Fibroblast of lung (primary cell): Measurements from ENCODE around the gene TP63. TPM values are rescaled to one million over a fixed set of nuclear protein-coding genes. Genes with fewer than 3 reads are reported as not detected.
A peak's percentile ranks its signal among the peaks of the same experiment; 100 is the strongest.

ENCODE experiments used
- DNase-seq, 2 donors: peaks; one replicate each; pipeline versions ENCODE4 v3.0.0 to v3.0.0-alpha.2; 2010; ENCODE audit warnings: low read depth in 2 of 2
- H2AFZ ChIP-seq: 2 replicates; pipeline ENCODE4 v1.5.1; 2012; ENCODE audit warnings: low read length, control low read depth, inconsistent platforms
- H3K27ac ChIP-seq: 2 replicates; pipeline ENCODE4 v1.5.1; 2011; ENCODE audit warnings: low read length, control low read depth; ENCODE audit not compliant: insufficient read depth
- H3K27me3 ChIP-seq: 2 replicates; pipeline ENCODE4 v1.5.1; 2011; ENCODE audit warnings: mild to moderate bottlenecking, low read length; ENCODE audit not compliant: control insufficient read depth, insufficient read depth
- H3K36me3 ChIP-seq: 2 replicates; pipeline ENCODE4 v1.5.1; 2011; ENCODE audit warnings: low read length; ENCODE audit not compliant: control insufficient read depth, insufficient read depth
- H3K4me1 ChIP-seq: 2 replicates; pipeline ENCODE4 v1.5.1; 2011; ENCODE audit warnings: low read length; ENCODE audit not compliant: control insufficient read depth, insufficient read depth; ENCODE audit errors: extremely low read depth
- H3K4me2 ChIP-seq: 2 replicates; pipeline ENCODE4 v1.5.1; 2011; ENCODE audit warnings: low read length, control low read depth; ENCODE audit not compliant: insufficient read depth; ENCODE audit errors: extremely low read depth
- H3K4me3 ChIP-seq, 4 experiments: fragments of 200-600 bp in 1 of 4; sonication (generic) in 1 of 4; replicated peaks in 1 of 4; 2 replicates each; pipeline ENCODE4 v1.5.1; 2011 to 2016; ENCODE audit warnings: low read length in 4 of 4, low read depth in 3 of 4, mild to moderate bottlenecking in 3 of 4, control low read depth in 2 of 4, inconsistent platforms in 1 of 4, mixed read lengths in 1 of 4; ENCODE audit not compliant: insufficient read depth in 1 of 4; ENCODE audit errors: control extremely low read depth in 1 of 4
- H3K79me2 ChIP-seq: 2 replicates; pipeline ENCODE4 v1.5.1; 2012; ENCODE audit warnings: mild to moderate bottlenecking, low read length, inconsistent platforms; ENCODE audit not compliant: control insufficient read depth, insufficient read depth
- H3K9ac ChIP-seq: 2 replicates; pipeline ENCODE4 v1.5.1; 2011; ENCODE audit warnings: mild to moderate bottlenecking, low read length, control low read depth; ENCODE audit not compliant: insufficient read depth
- H3K9me3 ChIP-seq: 2 replicates; pipeline ENCODE4 v1.5.1; 2012; ENCODE audit warnings: low read depth, low read length; ENCODE audit not compliant: control insufficient read depth, insufficient read depth
- H4K20me1 ChIP-seq: 2 replicates; pipeline ENCODE4 v1.5.1; 2011; ENCODE audit warnings: low read length; ENCODE audit not compliant: control insufficient read depth, insufficient read depth; ENCODE audit errors: extremely low read depth
- EZH2 ChIP-seq: IDR thresholded peaks from 2 replicates; pipeline ENCODE4 v1.5.1; 2012; ENCODE audit warnings: low read length, control low read depth, mild to moderate bottlenecking; ENCODE audit errors: missing control alignments
- polyA plus RNA-seq, 2 donors: library from polyadenylated mRNA; depleted of rRNA in 1 of 2; stranded (reverse) in 1 of 2; unstranded in 1 of 2; fragments of >200 nt; gene quantifications; 2 replicates each; pipeline ENCODE4 v1.2.1, GENCODE V29; 2011 to 2012; ENCODE audit warnings: missing spikeins in 1 of 2
- total RNA-seq: library from RNA; depleted of rRNA; stranded (reverse); fragments of >200 nt; gene quantifications from 2 replicates; pipeline ENCODE4 v1.2.1, GENCODE V29; 2014
- TF ChIP-seq, protein P1 (sequence below), 2 donors: IDR thresholded peaks in 1 of 2; conservative IDR thresholded peaks in 1 of 2; 1 replicate in 1 of 2; 2 replicates in 1 of 2; pipeline ENCODE4 v1.5.1; 2011 to 2012; ENCODE audit warnings: low read length in 2 of 2, control low read depth in 1 of 2, inconsistent platforms in 1 of 2, low read depth in 1 of 2, mild to moderate bottlenecking in 1 of 2

TP63 gene
- total and polyA plus RNA-seq, 2 donors (not counting 1 experiment from before 2014, with no cell fraction given), result 0.06 TPM; not detected in 1

- Histone ChIP-seq H3K27me3 (no peaks in the 10 kb centered on the region), H3K9ac (no peak overlapping the region), H4K20me1 (no peaks in the 10 kb centered on the region), H3K4me3 (no peak overlapping the region), H3K79me2 (no peaks in the 10 kb centered on the region), H3K4me2 (no peak overlapping the region), H3K4me1 (peaks cover 2% of the 10 kb centered on the region), H3K36me3 (no peaks in the 10 kb centered on the region), H3K27ac (no peak overlapping the region), H2AFZ (no peak overlapping the region), H3K9me3 (no peaks in the 10 kb centered on the region)
- no peak for DNase-seq
- TF ChIP-seq, protein P1, sequence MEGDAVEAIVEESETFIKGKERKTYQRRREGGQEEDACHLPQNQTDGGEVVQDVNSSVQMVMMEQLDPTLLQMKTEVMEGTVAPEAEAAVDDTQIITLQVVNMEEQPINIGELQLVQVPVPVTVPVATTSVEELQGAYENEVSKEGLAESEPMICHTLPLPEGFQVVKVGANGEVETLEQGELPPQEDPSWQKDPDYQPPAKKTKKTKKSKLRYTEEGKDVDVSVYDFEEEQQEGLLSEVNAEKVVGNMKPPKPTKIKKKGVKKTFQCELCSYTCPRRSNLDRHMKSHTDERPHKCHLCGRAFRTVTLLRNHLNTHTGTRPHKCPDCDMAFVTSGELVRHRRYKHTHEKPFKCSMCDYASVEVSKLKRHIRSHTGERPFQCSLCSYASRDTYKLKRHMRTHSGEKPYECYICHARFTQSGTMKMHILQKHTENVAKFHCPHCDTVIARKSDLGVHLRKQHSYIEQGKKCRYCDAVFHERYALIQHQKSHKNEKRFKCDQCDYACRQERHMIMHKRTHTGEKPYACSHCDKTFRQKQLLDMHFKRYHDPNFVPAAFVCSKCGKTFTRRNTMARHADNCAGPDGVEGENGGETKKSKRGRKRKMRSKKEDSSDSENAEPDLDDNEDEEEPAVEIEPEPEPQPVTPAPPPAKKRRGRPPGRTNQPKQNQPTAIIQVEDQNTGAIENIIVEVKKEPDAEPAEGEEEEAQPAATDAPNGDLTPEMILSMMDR (conservative IDR thresholded peaks at IDR 0.05 in 1 of 2, IDR thresholded peaks at IDR 0.05 in 1 of 2; ENCODE audit: low read depth in 1 of 2, low read length in 2 of 2), result no peak
- no peak for TF ChIP-seq EZH2
Measured at GRCh38 chr3:189586941-189587663, 44.1 kb upstream of the TP63 start.

DNA sequence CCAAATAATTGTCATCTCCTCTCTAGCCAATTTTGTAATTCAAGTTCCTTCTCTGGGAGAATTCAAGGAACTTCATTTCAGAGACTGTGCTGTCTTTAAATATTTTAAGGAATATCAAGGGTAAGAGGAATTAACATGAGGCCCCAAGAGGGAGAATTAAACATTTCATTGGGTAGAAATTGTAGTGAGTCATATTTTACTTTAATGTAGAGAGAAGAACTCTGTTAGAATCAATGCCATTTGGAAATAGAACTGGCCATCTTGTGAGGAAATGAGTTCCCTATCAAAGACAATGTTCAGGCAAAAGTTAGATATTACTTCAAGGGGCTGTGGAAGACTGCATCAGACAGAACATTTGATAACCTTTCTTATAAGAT lies 43.5 kb upstream of the TP63 start:
- Histone ChIP-seq H3K4me1 (peaks cover 2% of the 10 kb centered on the region), H3K79me2 (no peaks in the 10 kb centered on the region), H3K4me2 (no peak overlapping the region), H3K27ac (no peak overlapping the region), H3K36me3 (no peaks in the 10 kb centered on the region), H4K20me1 (no peaks in the 10 kb centered on the region), H2AFZ (no peak overlapping the region), H3K27me3 (no peaks in the 10 kb centered on the region), H3K4me3 (no peak overlapping the region), H3K9me3 (no peaks in the 10 kb centered on the region), H3K9ac (no peak overlapping the region)
- no peak for DNase-seq
- TF ChIP-seq, protein P1 (conservative IDR thresholded peaks at IDR 0.05 in 1 of 2, IDR thresholded peaks at IDR 0.05 in 1 of 2; ENCODE audit: low read depth in 1 of 2, low read length in 2 of 2), result no peak
- no peak for TF ChIP-seq EZH2

DNA sequence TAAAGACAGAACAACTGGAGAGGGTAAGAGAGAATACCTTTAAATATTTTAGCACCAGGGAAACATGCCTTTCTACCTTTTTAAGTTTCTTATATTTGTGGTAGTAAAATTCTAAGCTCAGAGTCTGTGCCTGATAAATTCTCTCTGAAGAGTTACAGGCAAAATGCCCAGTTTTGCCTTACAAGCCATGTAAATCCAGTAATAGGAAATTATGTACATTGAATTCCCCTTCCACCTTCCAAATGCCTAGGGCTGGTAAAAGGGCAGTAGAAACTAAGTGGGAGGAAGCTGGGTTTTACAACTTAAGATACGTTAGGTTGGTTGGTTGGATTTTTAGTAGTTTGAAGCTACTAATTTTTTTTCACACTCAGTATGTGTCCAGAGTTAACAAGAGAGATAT lies 43.1 kb upstream of the TP63 start:
- Histone ChIP-seq H3K9ac (no peak overlapping the region), H3K79me2 (no peaks in the 10 kb centered on the region), H3K27me3 (no peaks in the 10 kb centered on the region), H3K27ac (no peak overlapping the region), H3K36me3 (no peaks in the 10 kb centered on the region), H3K4me3 (no peak overlapping the region), H4K20me1 (no peaks in the 10 kb centered on the region), H3K4me1 (peaks cover 2% of the 10 kb centered on the region), H2AFZ (no peak overlapping the region), H3K9me3 (no peaks in the 10 kb centered on the region), H3K4me2 (no peak overlapping the region)
- DNase-seq, result peak in 1 of 2 donors; percentile 8
- TF ChIP-seq EZH2, result no peak
- TF ChIP-seq, protein P1 (conservative IDR thresholded peaks at IDR 0.05 in 1 of 2, IDR thresholded peaks at IDR 0.05 in 1 of 2; ENCODE audit: low read depth in 1 of 2, low read length in 2 of 2), result no peak
